Upper lobe of left lung (tissue), 4 donors: ENCODE measurements around the gene TRPV3.

Experiments used
- POLR2A ChIP-seq, 4 donors: fragments of 450-650 bp; IDR thresholded peaks; one replicate each; pipeline ENCODE4 v1.5.1; 2016 to 2017; ENCODE audit warnings: antibody characterized with exemption in 4 of 4, mild to moderate bottlenecking in 2 of 4
- POLR2AphosphoS5 ChIP-seq, 2 donors: sonication (generic); formaldehyde crosslinking; IDR thresholded peaks; one replicate each; pipeline ENCODE4 v1.5.1; 2017; ENCODE audit warnings: antibody characterized with exemption in 2 of 2
- TF ChIP-seq, protein P1 (sequence below), 6 experiments: fragments of 450-650 bp in 4 of 6; fragments of 200-600 bp in 2 of 6; sonication (generic) in 2 of 6; IDR thresholded peaks; one replicate each; pipeline ENCODE4 v1.5.1; 2016 to 2019; ENCODE audit warnings: antibody characterized with exemption in 6 of 6

DNA sequence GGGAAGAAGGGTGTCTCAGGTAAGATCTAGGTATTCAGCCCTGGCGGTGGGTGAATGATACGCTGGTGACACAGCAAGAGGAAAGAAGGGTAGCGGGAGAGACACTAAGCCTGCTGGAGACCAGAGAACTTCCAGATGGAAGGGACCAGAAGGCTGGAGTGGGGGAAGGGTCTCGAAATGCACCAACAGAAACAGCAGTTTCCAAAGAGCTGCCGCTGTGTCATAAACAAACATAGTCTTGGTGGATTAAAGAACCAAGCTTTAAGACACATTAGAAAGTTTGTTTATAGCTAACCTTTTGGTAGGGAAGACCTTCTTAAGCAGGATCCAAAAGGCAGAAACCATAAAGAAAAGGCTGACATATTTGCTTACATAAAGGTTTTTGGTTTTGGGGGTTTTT, 20.9 kb downstream of the TRPV3 start:
- TF ChIP-seq, protein P1, sequence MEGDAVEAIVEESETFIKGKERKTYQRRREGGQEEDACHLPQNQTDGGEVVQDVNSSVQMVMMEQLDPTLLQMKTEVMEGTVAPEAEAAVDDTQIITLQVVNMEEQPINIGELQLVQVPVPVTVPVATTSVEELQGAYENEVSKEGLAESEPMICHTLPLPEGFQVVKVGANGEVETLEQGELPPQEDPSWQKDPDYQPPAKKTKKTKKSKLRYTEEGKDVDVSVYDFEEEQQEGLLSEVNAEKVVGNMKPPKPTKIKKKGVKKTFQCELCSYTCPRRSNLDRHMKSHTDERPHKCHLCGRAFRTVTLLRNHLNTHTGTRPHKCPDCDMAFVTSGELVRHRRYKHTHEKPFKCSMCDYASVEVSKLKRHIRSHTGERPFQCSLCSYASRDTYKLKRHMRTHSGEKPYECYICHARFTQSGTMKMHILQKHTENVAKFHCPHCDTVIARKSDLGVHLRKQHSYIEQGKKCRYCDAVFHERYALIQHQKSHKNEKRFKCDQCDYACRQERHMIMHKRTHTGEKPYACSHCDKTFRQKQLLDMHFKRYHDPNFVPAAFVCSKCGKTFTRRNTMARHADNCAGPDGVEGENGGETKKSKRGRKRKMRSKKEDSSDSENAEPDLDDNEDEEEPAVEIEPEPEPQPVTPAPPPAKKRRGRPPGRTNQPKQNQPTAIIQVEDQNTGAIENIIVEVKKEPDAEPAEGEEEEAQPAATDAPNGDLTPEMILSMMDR (IDR thresholded peaks at IDR 0.05), result no peak
- TF ChIP-seq POLR2AphosphoS5 (IDR thresholded peaks at IDR 0.05), result no peak
- no peak for TF ChIP-seq POLR2A (IDR thresholded peaks at IDR 0.05)
